Activated T-helper 1 cell treated with anti-CD3 and anti-CD28 coated beads, Interleukin-12 subunit alpha, Interleukin-12 subunit beta, Interleukin-2, Interleukin-4 antibody, amounts not matched to agents 30 ng/mL and 10 ng/mL and 1 ng/mL, durations not matched to agents 14 hours and 24 hours and 36 hours (primary cell): Measurements from ENCODE around the gene C1QTNF3. TPM values are rescaled to one million over a fixed set of nuclear protein-coding genes. Genes with fewer than 3 reads are reported as not detected.

Experiments used
- DNase-seq: peaks from one replicate; pipeline ENCODE4 v3.0.0; 2021; ENCODE audit warnings: low spot score
- H3K27ac Mint-ChIP-seq: one replicate; pipeline ENCODE4 v1.8.0; 2021; ENCODE audit warnings: mild to moderate bottlenecking, mixed read lengths
- H3K27me3 Mint-ChIP-seq: one replicate; pipeline ENCODE4 v1.8.0; 2022; ENCODE audit warnings: mild to moderate bottlenecking, moderate library complexity, mixed read lengths; ENCODE audit not compliant: insufficient read depth
- H3K36me3 Mint-ChIP-seq: one replicate; pipeline ENCODE4 v1.8.0; 2021; ENCODE audit warnings: low read depth, mixed read lengths
- H3K4me1 Mint-ChIP-seq: one replicate; pipeline ENCODE4 v1.8.0; 2021; ENCODE audit warnings: low read depth, mixed read lengths
- H3K4me3 Mint-ChIP-seq: one replicate; pipeline ENCODE4 v1.8.0; 2021; ENCODE audit warnings: mild to moderate bottlenecking, moderate library complexity, mixed read lengths
- H3K9me3 Mint-ChIP-seq: one replicate; pipeline ENCODE4 v1.8.0; 2021; ENCODE audit warnings: mixed read lengths
- intact Hi-C: fragments of 100-400 bp; cut with micrococcal nuclease; formaldehyde crosslinking; loops from one replicate; pipeline ENCODE4 v1.15.1; 2024
- total RNA-seq: library from RNA; stranded (reverse); gene quantifications from 2 replicates; pipeline ENCODE4 v1.2.3, GENCODE V29; 2022

C1QTNF3 gene
- total RNA-seq, 1 donor from 2014 or later, result 1.8 TPM

DNA sequence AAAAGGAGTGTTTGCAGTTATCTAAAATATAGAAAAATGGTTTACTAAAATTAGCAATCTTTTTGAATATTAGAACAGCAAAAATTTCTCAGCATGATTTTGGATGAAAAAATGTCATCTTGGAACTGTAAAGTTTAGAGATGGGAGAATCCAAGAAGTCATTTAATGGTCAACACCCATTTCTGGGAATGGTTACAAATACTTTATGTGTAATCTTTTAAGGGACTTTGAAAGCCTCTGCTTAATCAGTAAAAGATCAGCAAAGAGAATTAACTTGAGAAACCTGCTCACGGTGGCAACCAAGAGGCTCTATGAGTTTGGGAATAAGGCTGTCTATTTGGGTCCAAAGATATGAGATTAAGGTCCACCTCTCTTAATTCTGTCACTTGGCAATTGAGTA is 13.0 kb downstream of the C1QTNF3 start:
- Mint-ChIP-seq H3K4me3 (no peak overlapping the region), H3K36me3 (peaks cover 6% of the 10 kb centered on the region), H3K4me1 (no peaks in the 10 kb centered on the region), H3K27me3 (no peaks in the 10 kb centered on the region), H3K27ac (no peak overlapping the region), H3K9me3 (no peaks in the 10 kb centered on the region)
- no peak for DNase-seq
- intact Hi-C loops, result no loop called here

DNA sequence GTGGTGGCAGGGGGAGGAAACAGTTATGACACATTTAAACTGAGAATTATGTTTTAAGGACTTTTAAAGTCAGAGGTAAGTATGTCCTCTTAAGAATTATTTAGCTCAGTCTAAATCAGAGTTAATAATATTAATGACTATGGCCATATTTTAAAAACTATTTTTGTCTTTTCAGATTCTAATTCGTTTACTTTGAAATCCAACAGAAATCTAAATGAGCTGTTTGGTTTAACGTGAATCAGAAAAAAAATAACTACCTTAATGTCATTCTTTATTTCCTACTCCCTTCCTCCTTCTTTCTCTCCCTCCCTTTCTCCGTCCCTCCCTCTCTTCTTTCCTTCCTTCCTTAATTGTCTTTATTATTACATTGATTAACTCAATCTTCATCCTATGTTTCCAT is 14.7 kb downstream of the C1QTNF3 start:
- DNase-seq, result no peak
- no peak overlapping the region for H3K27ac Mint-ChIP-seq
- intact Hi-C loops, result no loop called here
- H3K36me3 Mint-ChIP-seq, result peaks cover 6% of the 10 kb centered on the region
- H3K9me3 Mint-ChIP-seq, result no peaks in the 10 kb centered on the region
- no peaks in the 10 kb centered on the region for H3K27me3 Mint-ChIP-seq
- H3K4me3 Mint-ChIP-seq, result no peak overlapping the region
- peaks cover under 1% of the 10 kb centered on the region for H3K4me1 Mint-ChIP-seq

DNA sequence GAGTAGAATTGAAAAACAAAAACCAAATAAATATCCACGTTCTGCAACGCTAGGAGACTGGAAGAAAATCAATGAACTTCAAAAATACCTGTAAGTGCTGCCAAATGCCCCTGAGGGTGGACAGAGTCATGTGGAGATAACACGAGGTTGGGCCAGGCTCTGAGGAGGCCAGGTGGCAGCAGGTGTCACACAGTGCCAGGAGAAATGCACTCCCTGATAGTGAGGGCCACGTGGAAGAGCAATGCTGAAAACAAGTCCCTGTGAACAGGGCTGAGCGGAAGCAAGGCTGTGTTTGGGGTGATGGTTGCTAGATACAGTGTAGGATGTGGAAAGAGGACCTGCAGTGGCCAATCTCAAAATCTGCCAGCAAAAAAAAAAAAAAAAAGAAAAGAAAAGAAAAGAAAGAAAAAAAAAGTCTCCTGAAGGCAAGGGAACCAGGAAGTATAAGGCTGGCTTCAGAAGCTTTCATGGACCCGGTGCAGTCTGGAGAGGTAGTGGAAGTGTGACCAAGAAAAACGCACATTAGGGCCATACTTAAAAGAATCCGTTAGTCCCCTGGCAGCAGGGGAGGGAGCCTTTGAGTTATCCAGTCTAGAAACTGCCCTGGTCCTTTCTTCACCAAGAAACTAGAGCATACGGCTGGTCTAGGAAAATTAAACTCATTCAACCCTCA is 16.8 kb downstream of the C1QTNF3 start:
- intact Hi-C loops, result no loop called here
- Mint-ChIP-seq H3K9me3 (no peaks in the 10 kb centered on the region), H3K4me3 (no peak overlapping the region), H3K27ac (no peak overlapping the region), H3K4me1 (peaks cover 19% of the 10 kb centered on the region), H3K36me3 (peaks cover 11% of the 10 kb centered on the region), H3K27me3 (no peaks in the 10 kb centered on the region)
- no peak for DNase-seq

DNA sequence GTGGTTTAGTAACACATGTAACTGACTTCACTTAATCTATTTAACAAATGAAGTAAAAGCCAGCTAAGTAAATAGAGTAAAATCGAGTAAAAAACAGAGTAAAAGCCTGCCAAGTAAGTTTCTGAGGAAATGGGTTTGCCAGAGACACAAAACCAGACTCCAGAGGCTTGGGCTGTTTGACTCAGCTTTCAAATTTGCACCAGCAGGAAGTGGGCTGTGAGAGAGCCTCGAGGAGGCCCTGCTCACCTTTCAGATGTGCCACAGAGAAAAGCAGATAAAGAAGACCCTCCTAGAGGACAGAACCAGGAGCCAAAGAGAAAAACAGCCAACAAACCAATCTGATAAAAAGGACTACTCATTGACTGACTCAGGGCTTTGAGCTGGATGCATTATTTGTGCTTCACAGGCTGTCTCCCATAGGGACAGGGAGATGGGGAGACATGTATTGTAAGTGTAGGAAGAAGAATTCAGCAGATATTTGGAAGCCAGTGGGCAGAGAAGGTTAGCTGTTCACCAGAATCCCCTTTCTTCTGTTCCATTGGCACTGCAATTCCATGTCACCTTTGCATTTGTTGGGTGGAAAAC is 20.8 kb downstream of the C1QTNF3 start:
- H3K4me1 Mint-ChIP-seq, result peaks cover 29% of the 10 kb centered on the region
- H3K9me3 Mint-ChIP-seq, result no peaks in the 10 kb centered on the region
- H3K4me3 Mint-ChIP-seq, result peak overlapping the region; percentile 44
- peak overlapping the region; percentile 73 for H3K27ac Mint-ChIP-seq
- DNase-seq, result peak; percentile 38
- no peaks in the 10 kb centered on the region for H3K27me3 Mint-ChIP-seq
- H3K36me3 Mint-ChIP-seq, result peaks cover 12% of the 10 kb centered on the region
- intact Hi-C loops, result no loop called here

DNA sequence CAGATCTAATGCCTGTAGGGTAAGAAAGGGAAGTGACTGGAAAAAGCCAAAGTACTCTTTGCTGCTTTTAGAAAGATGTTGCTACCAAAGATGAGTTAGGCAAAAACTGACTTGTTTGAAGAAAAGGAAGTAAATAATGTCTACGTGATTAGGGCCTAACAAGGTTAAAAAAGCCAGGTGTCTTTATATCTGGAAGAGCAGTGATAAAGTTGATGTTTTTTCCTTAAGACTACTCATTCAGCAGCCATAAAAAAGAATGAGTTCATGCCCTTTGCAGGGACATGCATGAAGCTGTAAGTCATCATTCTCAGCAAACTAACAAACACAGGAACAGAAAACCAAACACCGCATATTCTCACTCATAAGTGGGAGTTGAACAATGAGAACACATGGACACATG is 21.7 kb downstream of the C1QTNF3 start:
- intact Hi-C loops, result loop anchor here (1.0 kb wide), 1 partner anchor 13 kb away; the partner anchor contains the start of gene AMACR
- peak overlapping the region; percentile 74 for H3K27ac Mint-ChIP-seq
- no peak for DNase-seq
- H3K4me3 Mint-ChIP-seq, result peak overlapping the region; percentile 16
- peaks cover 29% of the 10 kb centered on the region for H3K4me1 Mint-ChIP-seq
- H3K36me3 Mint-ChIP-seq, result peaks cover 12% of the 10 kb centered on the region
- H3K27me3 Mint-ChIP-seq, result no peaks in the 10 kb centered on the region
- no peaks in the 10 kb centered on the region for H3K9me3 Mint-ChIP-seq

DNA sequence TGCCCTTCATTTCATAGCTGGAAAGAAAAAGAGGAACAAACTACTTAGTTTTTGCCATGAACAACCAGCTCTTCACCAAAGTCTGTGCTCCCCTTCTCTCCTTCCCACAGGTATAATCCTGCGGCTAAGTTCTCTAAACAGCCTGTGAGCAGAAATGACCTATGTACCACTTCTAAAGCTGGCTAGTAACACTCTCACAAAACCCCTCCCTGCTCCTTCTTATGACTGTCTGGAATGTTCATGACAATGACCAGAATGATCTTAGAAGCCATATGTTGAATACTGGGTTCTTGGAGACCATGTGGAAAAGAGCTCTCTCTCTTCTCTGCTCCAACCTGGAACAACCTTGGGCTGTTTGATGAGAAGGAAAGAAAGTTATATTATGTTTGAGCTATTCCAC is 22.3 kb downstream of the C1QTNF3 start:
- H3K27me3 Mint-ChIP-seq, result no peaks in the 10 kb centered on the region
- peaks cover 30% of the 10 kb centered on the region for H3K4me1 Mint-ChIP-seq
- no peak overlapping the region for H3K27ac Mint-ChIP-seq
- no peak for DNase-seq
- H3K9me3 Mint-ChIP-seq, result no peaks in the 10 kb centered on the region
- intact Hi-C loops, result loop anchor here (1.0 kb wide), 1 partner anchor 12 kb away; the partner anchor contains the start of gene AMACR
- H3K36me3 Mint-ChIP-seq, result peaks cover 10% of the 10 kb centered on the region
- no peak overlapping the region for H3K4me3 Mint-ChIP-seq

DNA sequence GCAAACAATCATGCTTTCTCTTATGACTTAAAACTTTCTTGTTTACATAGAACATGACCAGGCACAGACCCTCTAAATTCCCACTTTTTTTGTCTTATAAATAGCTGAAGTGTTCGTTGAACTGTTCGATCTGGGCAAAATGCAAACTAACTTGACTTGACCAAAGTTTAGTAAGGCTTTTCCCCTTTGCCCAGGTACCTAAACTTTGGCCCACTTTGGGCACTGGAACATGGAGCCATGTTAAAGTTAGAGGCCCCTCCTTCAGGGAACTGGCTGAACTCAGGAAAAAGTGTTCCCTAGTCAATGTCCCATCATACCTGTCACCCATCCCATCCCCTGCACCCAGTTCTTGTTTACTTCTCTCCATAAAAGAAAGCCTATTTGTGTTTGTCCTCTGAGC is 25.8 kb downstream of the C1QTNF3 start:
- peaks cover 7% of the 10 kb centered on the region for H3K36me3 Mint-ChIP-seq
- intact Hi-C loops, result no loop called here
- DNase-seq, result no peak

DNA sequence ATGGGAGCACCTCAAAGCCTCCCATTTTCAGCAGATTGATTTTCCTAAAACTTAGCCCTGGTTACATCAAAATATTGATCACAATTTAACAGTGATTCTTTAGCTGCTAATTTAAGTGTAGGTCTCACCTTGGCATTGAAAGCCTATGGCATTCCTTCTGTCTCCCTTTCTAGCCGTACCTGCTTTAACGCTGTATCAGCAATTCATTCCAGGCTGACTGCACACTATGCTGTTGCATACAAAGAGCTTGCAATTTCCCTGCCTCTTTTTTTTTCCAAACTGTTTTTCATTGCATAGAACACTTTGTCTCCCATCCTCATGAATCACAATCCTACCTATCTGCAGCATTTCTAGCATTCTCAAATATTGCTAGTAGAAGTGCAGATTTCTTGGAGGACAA is 26.3 kb downstream of the C1QTNF3 start:
- Mint-ChIP-seq H3K36me3 (peaks cover 6% of the 10 kb centered on the region), H3K9me3 (peaks cover 11% of the 10 kb centered on the region), H3K27ac (no peak overlapping the region), H3K27me3 (no peaks in the 10 kb centered on the region), H3K4me3 (no peak overlapping the region), H3K4me1 (peaks cover 29% of the 10 kb centered on the region)
- intact Hi-C loops, result no loop called here
- DNase-seq, result no peak

More for the DNA sequence above, 25.8 kb downstream of the C1QTNF3 start:
- Mint-ChIP-seq H3K4me1 (peaks cover 31% of the 10 kb centered on the region), H3K27ac (no peak overlapping the region), H3K4me3 (no peak overlapping the region), H3K9me3 (peaks cover 11% of the 10 kb centered on the region), H3K27me3 (no peaks in the 10 kb centered on the region)

DNA sequence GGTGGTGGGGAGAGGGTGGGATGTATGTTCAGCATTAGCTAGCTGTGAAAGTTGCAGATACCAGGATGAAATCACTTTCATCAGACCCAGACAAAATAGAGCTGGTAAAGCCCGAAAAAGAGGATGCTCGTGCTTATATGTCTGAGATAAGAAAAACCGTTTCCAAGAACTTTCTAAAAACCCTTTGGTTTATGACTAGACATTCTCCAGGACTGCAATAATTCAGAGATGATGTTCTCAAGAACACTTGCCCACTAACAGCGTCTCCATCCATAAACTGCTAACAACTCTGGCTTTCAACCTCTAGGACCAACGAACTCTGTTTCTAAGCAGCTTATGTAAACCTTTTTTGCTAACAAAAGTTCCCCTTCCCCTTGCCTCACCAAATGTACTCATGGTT is 26.8 kb downstream of the C1QTNF3 start:
- no peak overlapping the region for H3K27ac Mint-ChIP-seq
- no peak for DNase-seq
- H3K4me1 Mint-ChIP-seq, result peaks cover 24% of the 10 kb centered on the region
- no peaks in the 10 kb centered on the region for H3K27me3 Mint-ChIP-seq
- peaks cover 6% of the 10 kb centered on the region for H3K36me3 Mint-ChIP-seq
- H3K9me3 Mint-ChIP-seq, result peaks cover 11% of the 10 kb centered on the region
- no peak overlapping the region for H3K4me3 Mint-ChIP-seq
- intact Hi-C loops, result no loop called here

DNA sequence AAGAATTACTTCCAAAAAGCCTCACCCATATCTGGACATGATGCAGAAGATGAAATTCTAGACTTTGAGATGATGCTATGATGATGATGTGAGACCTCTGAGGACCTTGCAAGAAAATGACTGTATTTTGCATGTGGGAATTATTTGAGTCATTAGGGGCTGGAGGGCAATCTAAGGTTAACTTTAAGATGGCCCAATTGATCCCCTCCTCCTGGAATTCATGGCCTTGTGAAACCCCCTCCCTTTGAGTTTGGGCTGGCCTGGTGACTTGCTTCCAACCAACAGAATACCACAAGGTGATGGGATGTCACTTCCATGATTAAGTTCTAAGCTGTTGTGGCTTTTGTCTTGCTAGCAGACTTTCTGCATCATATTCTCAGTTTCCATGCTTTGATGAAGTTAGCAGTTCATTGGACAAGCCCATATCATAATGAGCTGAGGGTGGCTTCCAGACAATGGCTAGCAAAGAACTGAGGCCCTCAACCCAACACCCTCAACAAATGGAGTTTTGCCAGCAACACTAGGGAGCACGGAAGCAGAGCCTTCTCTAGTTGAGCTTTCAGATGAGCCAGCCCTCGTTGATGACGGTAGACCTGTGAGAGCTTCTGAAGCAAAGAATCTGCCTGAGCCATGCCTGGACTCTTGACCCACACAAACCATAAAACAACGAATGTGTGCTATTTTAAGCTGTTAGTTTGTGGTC is 27.7 kb downstream of the C1QTNF3 start:
- Mint-ChIP-seq H3K4me1 (peaks cover 15% of the 10 kb centered on the region), H3K4me3 (no peak overlapping the region), H3K27me3 (no peaks in the 10 kb centered on the region), H3K9me3 (peaks cover 11% of the 10 kb centered on the region), H3K27ac (peak overlapping the region; percentile 23), H3K36me3 (peaks cover 6% of the 10 kb centered on the region)
- DNase-seq, result no peak
- intact Hi-C loops, result no loop called here

DNA sequence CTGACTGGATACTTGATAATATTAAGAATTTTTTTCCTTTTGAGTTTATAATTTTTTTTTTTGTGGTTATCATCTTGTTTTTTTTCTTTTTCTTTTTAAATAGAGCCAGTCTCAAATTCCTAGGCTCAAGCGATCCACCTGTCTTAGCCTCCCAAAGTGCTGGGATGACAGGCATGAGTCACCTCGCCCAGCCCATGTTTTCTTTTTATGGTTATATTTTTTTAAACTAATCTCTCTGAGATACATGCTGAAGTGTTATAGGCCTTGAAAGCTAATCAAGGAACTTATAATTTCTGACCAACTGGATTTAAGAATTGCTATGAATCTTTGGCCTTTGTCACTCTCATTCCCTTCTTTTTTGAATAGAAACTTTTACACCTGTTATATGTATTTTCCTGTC is 28.4 kb downstream of the C1QTNF3 start:
- Mint-ChIP-seq H3K4me3 (no peak overlapping the region), H3K27me3 (no peaks in the 10 kb centered on the region), H3K36me3 (peaks cover 6% of the 10 kb centered on the region), H3K4me1 (peaks cover 14% of the 10 kb centered on the region), H3K27ac (no peak overlapping the region), H3K9me3 (peaks cover 11% of the 10 kb centered on the region)
- DNase-seq, result no peak
- intact Hi-C loops, result no loop called here

DNA sequence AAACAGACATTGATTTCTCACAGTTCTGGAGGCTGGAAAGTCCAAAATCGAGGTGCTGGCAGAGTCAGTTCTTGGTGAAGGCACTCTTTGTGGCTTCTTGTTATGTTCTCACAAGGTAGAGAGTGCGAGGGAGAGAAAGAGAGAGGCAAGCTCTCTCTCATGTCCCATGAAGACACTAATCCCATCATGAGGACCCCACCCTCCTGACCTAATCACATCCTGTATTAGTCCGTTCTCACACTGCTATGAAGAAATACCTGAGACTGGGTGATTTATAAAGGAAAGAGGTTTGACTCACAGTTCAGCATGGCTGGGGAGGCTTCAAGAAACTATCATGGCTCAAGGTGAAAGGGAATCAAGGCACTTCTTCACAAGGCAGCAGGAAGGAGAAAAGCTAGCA is 29.5 kb downstream of the C1QTNF3 start:
- Mint-ChIP-seq H3K4me1 (peaks cover 21% of the 10 kb centered on the region), H3K27me3 (no peaks in the 10 kb centered on the region), H3K27ac (no peak overlapping the region), H3K4me3 (no peak overlapping the region), H3K36me3 (peaks cover 6% of the 10 kb centered on the region), H3K9me3 (peaks cover 11% of the 10 kb centered on the region)
- no peak for DNase-seq
- intact Hi-C loops, result no loop called here

DNA sequence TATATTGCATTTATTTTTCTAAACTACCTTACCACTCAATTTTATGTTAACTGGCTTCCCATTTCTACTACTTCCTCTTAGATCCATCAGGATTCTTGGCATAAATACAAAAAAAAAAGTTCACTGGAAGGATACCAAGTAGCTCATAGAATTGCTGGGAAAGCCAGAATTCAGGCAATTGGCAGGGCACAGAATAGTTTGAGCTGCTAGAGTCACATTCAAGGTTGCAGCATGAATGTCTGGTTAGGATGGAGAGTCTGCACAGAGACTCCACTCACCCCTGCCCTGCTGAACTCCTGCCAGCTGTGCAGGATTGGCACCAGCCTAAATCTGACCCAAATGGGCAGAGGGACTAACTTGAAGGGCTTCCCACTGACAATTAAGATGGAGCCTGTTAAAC is 30.2 kb downstream of the C1QTNF3 start:
- no peak for DNase-seq
- Mint-ChIP-seq H3K27me3 (no peaks in the 10 kb centered on the region), H3K4me1 (peaks cover 26% of the 10 kb centered on the region), H3K4me3 (no peak overlapping the region), H3K36me3 (peaks cover 4% of the 10 kb centered on the region), H3K27ac (no peak overlapping the region), H3K9me3 (peaks cover 11% of the 10 kb centered on the region)
- intact Hi-C loops, result no loop called here
